Measurements from ENCODE around the gene GRHL1. TPM values are rescaled to one million over a fixed set of nuclear protein-coding genes. Genes with fewer than 3 reads are reported as not detected.

The GRHL1 gene
- total RNA-seq, 8 experiments from 2014 or later: 0.36 to 4.8 (median 2.9) TPM

DNA sequence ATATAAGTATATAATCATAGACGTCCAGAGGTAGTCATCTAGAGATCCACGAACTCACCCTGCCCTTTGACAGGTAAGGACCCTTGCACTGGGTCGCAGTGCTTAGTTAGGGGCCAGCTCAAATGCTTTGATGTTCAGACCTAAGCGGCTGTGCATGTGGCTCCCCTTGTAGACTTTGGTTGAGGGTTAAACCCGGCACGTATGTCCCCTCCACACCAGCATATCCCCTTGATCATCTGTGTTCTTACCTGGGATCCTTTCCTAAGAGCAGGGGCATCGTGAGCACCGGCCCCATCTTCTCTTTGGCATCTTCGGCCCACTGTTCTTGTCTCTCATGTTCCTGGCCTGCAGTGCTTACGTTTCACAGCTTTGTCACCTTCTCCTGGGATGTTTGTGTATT lies 31.4 kb downstream of the GRHL1 start:
- no peak overlapping the region for H3K4me3 ChIP-seq
- no peaks in the 10 kb centered on the region for H3K4me1 ChIP-seq (replicated peaks in 1 of 2)
- ATAC-seq (replicated peaks in 6 of 8): no peak
- H3K27ac ChIP-seq: no peak overlapping the region
- 55 to 100% (median 82%) methylated on average over 2 to 8 of the region's 10 CpGs; no CpG with 5 or more reads in 1 of the 10 experiments for WGBS, 10 experiments
- in situ Hi-C loops (cut with MboI; ENCODE audit: low pct_unique_long_range_greater_than_20kb in 2 of 9, low sequenced_read_pairs in 9 of 9, unreplicated experiment in 9 of 9): no loop called here

DNA sequence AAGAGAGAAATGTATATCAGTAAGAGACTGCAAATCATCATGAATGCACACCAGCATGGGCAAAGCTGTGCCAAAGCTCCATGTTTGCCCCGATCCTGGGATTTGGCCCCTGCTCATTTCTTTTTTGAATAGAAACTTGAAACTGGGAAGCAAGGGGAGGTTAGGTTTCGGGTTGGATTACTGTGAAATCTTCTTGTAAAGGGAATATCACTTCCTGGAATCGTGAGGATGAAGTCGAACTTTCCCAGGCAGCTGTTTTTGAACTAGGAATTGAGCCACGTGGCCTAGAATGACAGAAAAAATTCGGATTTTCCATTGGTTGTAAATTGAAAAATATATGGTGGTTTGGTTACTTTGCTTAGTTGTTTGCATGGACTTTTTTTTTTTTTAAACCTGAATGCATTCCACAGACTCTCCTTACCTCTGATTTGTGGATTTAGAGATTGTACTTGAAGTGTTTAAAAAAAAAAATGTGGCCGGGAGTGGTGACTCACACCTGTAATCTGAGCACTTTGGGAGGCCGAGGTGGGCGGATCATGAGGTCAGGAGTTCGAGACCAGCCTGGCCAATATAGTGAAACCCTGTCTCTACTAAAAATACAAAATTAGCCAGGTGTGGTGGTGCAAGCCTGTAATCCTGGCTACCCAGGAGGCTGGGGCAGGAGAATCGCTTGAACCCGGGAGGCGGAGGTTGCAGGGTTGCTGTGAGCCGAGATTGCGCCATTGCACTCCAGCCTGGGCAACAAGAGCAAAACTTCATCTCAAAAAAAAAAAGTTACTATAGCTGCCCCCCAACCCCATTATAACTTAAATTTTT lies 32.1 kb downstream of the GRHL1 start:
- Histone ChIP-seq H3K4me1 (replicated peaks in 1 of 2) (no peaks in the 10 kb centered on the region), H3K27ac (no peak overlapping the region), H3K4me3 (no peak overlapping the region)
- 22 to 85% (median 69%) methylated on average over 3 to 13 of the region's 15 CpGs for WGBS, 10 experiments
- peak in 1 of 8 experiments; percentile 9 for ATAC-seq (replicated peaks in 6 of 8)
- in situ Hi-C loops (cut with MboI; ENCODE audit: low pct_unique_long_range_greater_than_20kb in 2 of 9, low sequenced_read_pairs in 9 of 9, unreplicated experiment in 9 of 9): no loop called here

DNA sequence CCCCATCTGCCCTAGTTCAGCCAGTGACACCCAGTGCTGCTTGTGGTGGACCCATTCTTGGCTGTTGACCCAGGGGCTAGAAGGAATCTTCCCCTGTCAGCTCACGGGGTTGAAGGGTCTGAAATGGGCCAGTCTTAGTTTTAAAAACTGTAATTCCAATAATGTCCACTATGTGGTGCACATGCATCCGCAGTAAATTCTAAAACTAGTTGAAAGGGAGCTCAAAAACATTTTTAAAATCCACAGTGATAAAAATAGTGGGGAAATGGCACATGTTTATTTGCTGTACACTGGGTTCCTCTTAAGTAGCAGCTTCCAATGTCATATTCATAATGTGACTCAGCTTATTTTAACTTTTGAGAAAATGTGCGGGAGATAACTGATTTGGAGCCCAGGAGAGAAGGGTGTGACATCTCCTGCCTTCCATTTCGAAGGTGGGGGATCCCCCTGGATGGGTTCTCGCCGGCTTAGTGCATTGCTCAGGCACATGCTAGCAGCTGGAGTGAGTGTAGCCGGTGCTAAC lies 32.8 kb downstream of the GRHL1 start:
- in situ Hi-C loops (cut with MboI; ENCODE audit: low pct_unique_long_range_greater_than_20kb in 2 of 9, low sequenced_read_pairs in 9 of 9, unreplicated experiment in 9 of 9): no loop called here
- 8 to 57% (median 49%) methylated on average over 2 to 7 of the region's 7 CpGs; no CpG with 5 or more reads in 3 of the 10 experiments for WGBS, 10 experiments
- peak in 6 of 8 experiments; percentile 27 to 80 (median 44) for ATAC-seq (replicated peaks in 6 of 8)
- no peak overlapping the region for H3K27ac ChIP-seq
- no peak overlapping the region for H3K4me3 ChIP-seq
- H3K4me1 ChIP-seq (replicated peaks in 1 of 2): no peaks in the 10 kb centered on the region

DNA sequence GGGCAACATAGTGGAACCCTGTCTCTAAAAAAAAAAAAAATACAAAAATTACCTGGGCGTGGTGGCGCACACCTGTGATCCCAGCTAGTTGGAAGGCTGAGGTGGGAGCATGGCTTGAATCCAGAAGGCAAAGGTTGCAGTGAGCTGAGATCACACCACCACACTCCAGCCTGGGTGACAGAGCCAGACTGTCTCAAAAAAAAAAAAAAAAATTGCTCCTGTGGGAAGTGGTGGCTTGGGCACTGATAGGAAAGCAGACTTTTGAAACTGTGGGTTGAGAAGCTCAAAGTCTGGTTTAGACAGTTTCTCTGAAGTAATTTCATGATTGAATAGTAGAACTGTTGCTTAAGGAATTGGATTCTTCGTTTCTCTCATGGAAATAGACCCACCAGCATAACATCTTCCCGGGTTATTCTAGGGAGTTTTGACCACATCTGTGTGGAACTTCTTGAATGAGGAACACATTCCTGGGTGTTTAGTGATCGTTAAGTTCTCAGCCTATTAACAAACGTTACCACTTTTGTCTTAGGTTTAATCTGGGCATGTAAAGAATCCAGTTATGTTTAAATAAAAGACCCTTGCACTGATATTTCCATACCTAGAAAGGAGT lies 33.5 kb downstream of the GRHL1 start:
- in situ Hi-C loops (cut with MboI; ENCODE audit: low pct_unique_long_range_greater_than_20kb in 2 of 9, low sequenced_read_pairs in 9 of 9, unreplicated experiment in 9 of 9): no loop called here
- 7 to 92% (median 70%) methylated on average over 2 to 6 of the region's 6 CpGs; no CpG with 5 or more reads in 1 of the 10 experiments for WGBS, 10 experiments
- Histone ChIP-seq H3K4me3 (no peak overlapping the region), H3K27ac (no peak overlapping the region), H3K4me1 (replicated peaks in 1 of 2) (no peaks in the 10 kb centered on the region)
- ATAC-seq (replicated peaks in 6 of 8): no peak

DNA sequence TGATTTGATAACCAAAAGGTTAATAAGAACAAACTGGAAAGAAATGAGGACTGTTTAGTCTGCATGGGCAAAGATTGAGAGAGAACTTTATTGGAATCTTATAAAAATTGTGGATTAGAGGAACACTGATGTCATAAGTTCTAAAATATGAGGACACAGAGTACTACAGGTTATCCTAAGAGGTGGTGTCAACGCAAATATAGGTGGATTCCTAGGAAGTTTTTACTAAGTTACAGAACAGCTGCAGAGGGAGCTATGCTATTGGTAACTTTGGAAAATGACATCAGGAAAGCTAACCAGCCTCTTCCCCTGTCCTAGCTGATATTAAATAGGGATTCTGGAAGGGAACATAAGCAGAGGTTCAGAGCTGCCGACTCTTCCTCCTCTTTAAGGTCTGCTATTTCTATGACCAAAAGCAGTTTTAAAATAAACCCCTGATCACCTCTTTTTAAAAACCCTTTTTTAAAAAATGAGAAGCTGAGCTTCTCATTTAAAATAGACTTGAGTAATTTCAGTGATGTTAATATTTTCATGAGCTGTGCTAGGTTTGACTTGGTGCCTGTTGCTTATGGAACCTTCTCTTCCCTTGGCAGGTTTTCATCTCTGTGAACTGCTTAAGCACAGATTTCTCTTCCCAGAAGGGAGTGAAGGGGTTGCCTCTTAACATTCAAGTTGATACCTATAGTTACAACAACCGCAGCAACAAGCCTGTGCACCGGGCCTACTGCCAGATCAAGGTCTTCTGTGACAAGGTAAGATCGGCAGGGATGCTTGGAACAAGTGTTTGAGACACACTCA lies 34.2 kb downstream of the GRHL1 start:
- in situ Hi-C loops (cut with MboI; ENCODE audit: low pct_unique_long_range_greater_than_20kb in 2 of 9, low sequenced_read_pairs in 9 of 9, unreplicated experiment in 9 of 9): no loop called here
- no peak overlapping the region for H3K27ac ChIP-seq
- H3K4me3 ChIP-seq: no peak overlapping the region
- WGBS, 10 experiments: 77 to 98% (median 92%) methylated on average over 3 to 5 of the region's 5 CpGs; no CpG with 5 or more reads in 3 of the 10 experiments
- no peaks in the 10 kb centered on the region for H3K4me1 ChIP-seq (replicated peaks in 1 of 2)
- ATAC-seq (replicated peaks in 6 of 8): no peak

DNA sequence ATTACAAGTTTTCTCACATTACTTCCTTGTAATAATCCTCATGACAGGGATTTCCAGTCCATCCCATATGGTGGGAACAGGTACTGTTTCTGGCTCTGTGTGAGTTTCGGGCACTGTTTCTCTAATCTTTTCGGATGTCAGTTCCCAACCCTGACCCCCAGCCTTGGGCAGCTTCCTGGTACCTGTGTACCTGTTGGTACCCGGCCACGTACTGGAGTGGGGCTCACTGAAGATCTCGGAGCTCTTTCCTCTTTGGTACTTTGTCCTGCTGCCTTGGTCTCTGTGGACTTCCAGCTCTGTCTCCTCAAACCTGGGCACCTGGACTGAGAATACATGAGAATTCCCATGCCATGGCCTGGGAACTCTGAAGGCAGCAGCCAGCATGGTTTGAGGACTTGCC lies 36.8 kb downstream of the GRHL1 start:
- H3K4me3 ChIP-seq: no peak overlapping the region
- no peak for ATAC-seq (replicated peaks in 6 of 8)
- in situ Hi-C loops (cut with MboI; ENCODE audit: low pct_unique_long_range_greater_than_20kb in 2 of 9, low sequenced_read_pairs in 9 of 9, unreplicated experiment in 9 of 9): no loop called here
- no peaks in the 10 kb centered on the region for H3K4me1 ChIP-seq (replicated peaks in 1 of 2)
- no peak overlapping the region for H3K27ac ChIP-seq
- WGBS, 10 experiments: 93 to 100% (median 100%) methylated on average over 1 to 4 of the region's 5 CpGs; no CpG with 5 or more reads in 6 of the 10 experiments

DNA sequence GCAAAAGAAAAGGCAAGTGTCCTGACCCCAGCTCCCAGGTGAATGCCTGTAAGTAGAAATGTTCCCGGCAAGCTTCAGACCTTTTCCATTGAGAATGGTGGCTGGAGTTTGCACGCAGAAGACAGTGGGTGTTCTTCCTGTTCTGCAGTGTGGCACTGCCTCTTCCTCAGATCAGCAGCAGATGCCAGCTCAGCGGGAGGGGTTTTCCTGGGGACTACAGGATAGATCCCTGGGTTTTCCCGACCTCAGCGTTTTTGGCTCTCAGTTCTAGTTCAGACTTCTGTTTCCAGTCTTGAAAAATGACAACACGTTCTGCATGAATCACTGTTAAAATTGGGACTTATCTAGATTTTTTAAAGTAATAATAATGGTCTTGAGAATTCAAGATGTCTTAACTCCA lies 39.2 kb downstream of the GRHL1 start:
- WGBS, 10 experiments: 24 to 83% (median 34%) methylated on average over 1 to 6 of the region's 6 CpGs; no CpG with 5 or more reads in 2 of the 10 experiments
- no peak for ATAC-seq (replicated peaks in 6 of 8)
- Histone ChIP-seq H3K4me1 (replicated peaks in 1 of 2) (no peaks in the 10 kb centered on the region), H3K27ac (no peak overlapping the region), H3K4me3 (no peak overlapping the region)
- in situ Hi-C loops (cut with MboI; ENCODE audit: low pct_unique_long_range_greater_than_20kb in 2 of 9, low sequenced_read_pairs in 9 of 9, unreplicated experiment in 9 of 9): no loop called here

DNA sequence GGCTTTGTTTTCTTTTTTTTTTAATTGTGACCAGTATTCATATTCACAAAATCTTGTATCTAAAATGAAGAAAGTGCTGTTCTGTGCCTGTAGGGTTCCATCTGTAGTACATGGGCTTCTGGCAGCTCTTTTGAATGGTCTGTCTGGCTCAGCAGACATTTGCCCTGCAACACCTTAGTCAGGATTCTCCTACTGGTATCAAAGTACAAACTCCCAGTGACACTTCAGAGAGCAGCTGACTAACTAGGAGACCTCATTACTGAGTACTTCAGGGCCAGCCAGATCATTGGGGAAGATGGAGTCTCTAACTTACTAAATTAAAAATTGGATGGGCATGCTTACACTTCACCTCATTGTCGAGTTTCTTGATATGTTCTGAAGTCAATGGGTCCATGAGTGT lies 39.7 kb downstream of the GRHL1 start:
- no peak for ATAC-seq (replicated peaks in 6 of 8)
- 33 to 100% (median 79%) methylated on average over 1 of the region's 1 CpG; no CpG with 5 or more reads in 2 of the 10 experiments for WGBS, 10 experiments
- in situ Hi-C loops (cut with MboI; ENCODE audit: low pct_unique_long_range_greater_than_20kb in 2 of 9, low sequenced_read_pairs in 9 of 9, unreplicated experiment in 9 of 9): no loop called here

DNA sequence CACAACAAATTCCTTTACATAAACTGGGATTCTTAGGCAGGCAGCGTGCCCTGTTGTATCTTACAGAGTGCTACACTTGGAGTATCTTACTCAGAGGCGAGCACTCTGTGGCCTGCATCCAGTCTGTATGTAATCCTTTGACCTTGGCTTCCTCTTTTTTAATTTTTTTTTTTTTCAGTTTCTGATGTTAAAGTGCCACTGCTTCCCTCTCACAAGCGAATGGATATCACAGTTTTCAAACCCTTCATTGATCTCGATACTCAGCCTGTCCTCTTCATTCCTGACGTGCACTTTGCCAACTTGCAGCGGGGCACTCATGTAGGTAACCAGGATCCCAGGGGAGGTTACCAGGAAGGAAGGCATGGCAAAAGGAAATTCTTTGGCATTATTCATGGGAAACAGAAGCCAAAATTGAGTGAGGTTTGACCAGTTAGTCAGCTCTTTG lies 40.4 kb downstream of the GRHL1 start:
- Histone ChIP-seq H3K27ac (no peak overlapping the region), H3K4me3 (no peak overlapping the region), H3K4me1 (replicated peaks in 1 of 2) (no peaks in the 10 kb centered on the region)
- no peak for ATAC-seq (replicated peaks in 6 of 8)
- WGBS, 10 experiments: 67 to 100% (median 93%) methylated on average over 1 to 6 of the region's 6 CpGs
- in situ Hi-C loops (cut with MboI; ENCODE audit: low pct_unique_long_range_greater_than_20kb in 2 of 9, low sequenced_read_pairs in 9 of 9, unreplicated experiment in 9 of 9): no loop called here

More for the DNA sequence above, 39.7 kb downstream of the GRHL1 start:
- no peak overlapping the region for H3K4me3 ChIP-seq
- H3K4me1 ChIP-seq (replicated peaks in 1 of 2): no peaks in the 10 kb centered on the region
- no peak overlapping the region for H3K27ac ChIP-seq

DNA sequence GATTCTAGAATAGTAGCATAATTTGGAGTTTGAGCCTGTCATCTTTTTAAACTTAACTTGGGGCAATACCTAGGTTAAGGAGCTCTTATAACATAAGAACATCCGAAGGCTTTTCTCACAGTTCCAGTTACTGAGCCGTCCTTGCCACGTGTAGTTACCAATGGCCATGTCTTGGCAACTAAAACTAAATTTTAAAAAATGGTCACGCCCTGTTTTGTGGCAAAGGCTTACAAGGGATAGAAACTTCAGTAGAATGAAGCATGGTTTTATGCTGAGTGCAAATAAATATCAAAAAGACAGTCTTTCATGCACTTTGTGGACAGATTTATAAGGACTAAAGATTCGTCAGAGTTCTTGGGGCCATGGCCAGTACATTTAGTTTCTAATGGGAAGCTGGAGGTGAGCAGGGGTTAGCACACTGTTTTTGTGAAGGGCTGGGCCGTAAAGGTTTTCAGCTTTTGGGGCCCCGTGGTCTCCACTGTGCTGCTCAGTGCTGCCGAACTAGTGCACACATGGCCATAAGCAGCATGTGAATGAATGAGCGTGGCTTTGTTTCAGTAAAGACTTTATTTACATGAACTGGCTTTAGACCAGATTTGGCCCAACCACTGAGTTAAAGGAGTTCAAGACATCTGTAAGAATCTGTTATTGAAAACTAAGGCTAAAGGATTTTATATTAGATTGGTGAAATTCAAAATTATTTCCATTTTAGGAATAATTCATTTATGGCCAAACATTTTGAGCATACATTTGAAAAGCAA lies 41.1 kb downstream of the GRHL1 start:
- Histone ChIP-seq H3K4me3 (no peak overlapping the region), H3K27ac (no peak overlapping the region), H3K4me1 (replicated peaks in 1 of 2) (no peaks in the 10 kb centered on the region)
- peak in 2 of 8 experiments; percentile 50 to 57 for ATAC-seq (replicated peaks in 6 of 8)
- in situ Hi-C loops (cut with MboI; ENCODE audit: low pct_unique_long_range_greater_than_20kb in 2 of 9, low sequenced_read_pairs in 9 of 9, unreplicated experiment in 9 of 9): no loop called here
- WGBS, 10 experiments: 29 to 94% (median 81%) methylated on average over 2 to 9 of the region's 9 CpGs

DNA sequence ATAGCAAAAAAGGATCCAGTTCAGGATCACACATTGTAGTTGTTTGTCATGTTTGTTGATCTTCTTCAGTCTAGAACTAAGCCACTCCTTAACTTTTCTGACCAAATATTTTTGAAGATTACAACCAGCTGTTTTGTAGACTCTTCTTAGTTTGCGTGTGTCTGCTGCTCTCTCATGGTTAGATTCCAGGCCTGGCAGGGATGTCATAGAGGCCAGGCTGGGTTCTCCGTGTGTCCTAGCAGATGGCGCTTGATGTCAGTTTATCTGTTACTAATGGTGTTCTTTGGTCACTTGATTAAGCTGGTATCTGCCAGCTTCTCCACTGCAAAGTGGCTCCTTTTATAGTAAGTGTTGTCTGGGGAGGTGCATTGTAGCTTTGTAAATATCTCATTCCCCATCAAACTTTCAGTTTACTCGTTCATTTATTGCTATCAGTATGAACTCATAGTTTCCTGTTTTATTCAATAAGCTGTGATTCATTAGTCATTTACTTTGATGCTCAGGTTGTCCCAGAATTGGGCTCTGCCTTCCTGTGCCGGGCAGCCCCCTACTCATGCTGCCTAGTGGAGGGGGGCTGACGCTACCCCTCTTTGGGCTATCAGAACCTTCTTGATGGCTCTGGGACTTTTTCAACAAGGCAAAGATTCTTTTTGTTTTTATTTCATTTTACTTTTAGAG lies 42.1 kb downstream of the GRHL1 start:
- in situ Hi-C loops (cut with MboI; ENCODE audit: low pct_unique_long_range_greater_than_20kb in 2 of 9, low sequenced_read_pairs in 9 of 9, unreplicated experiment in 9 of 9): no loop called here
- H3K4me1 ChIP-seq (replicated peaks in 1 of 2): no peaks in the 10 kb centered on the region
- ATAC-seq (replicated peaks in 6 of 8): peak in 3 of 8 experiments; percentile 34 to 76 (median 74)
- H3K27ac ChIP-seq: no peak overlapping the region
- 21 to 100% (median 82%) methylated on average over 1 to 6 of the region's 6 CpGs for WGBS, 10 experiments
- H3K4me3 ChIP-seq: no peak overlapping the region

DNA sequence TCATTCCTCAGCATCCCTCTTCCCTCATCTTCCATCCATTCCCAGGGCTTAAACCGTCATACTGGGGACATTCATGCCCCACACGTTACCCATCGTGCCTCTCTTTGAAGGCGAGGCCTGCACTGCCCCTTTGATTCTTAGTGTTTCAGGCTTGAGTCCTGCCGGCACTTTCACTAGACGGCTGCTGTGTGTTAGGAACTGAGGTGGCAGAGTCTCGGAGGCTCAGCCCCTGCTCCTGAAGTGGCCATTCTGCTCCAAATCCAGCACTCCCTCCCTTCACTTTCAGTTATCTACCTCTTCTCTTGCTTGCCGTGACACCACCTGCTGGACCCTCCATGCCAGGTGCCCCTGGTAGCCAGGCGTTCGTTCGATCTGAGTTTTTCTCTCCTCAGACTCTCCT lies 43.0 kb downstream of the GRHL1 start:
- H3K4me3 ChIP-seq: no peak overlapping the region
- no peak for ATAC-seq (replicated peaks in 6 of 8)
- in situ Hi-C loops (cut with MboI; ENCODE audit: low pct_unique_long_range_greater_than_20kb in 2 of 9, low sequenced_read_pairs in 9 of 9, unreplicated experiment in 9 of 9): no loop called here
- no peak overlapping the region for H3K27ac ChIP-seq
- WGBS, 10 experiments: 81 to 100% (median 93%) methylated on average over 2 to 6 of the region's 11 CpGs; no CpG with 5 or more reads in 2 of the 10 experiments
- H3K4me1 ChIP-seq (replicated peaks in 1 of 2): no peaks in the 10 kb centered on the region
